WTC11 (cell line): ENCODE measurements around the gene P2RY6. TPM values are rescaled to one million over a fixed set of nuclear protein-coding genes. Genes with fewer than 3 reads are reported as not detected.

Source experiments
- ATAC-seq: fragments of 200-7000 bp; cut with Tn5 transposase; 2 replicates; pipeline ENCODE4 v1.10.0; 2021; ENCODE audit warnings: mild to moderate bottlenecking, moderate library complexity
- CTCF ChIA-PET: fragments of 300-600 bp; sonication (Branson Sonifier 250); formaldehyde crosslinking; loops from one replicate; lab custom pipeline; 2021; ENCODE audit warnings: antibody characterized with exemption; lab: Charles Lee
- POLR2A ChIA-PET: fragments of 350-600 bp; sonication (Branson Sonifier 250); formaldehyde crosslinking; loops from one replicate; lab custom pipeline; 2021; ENCODE audit warnings: antibody characterized with exemption; lab: Charles Lee
- DNase-seq: peaks from one replicate; pipeline ENCODE4 v3.0.0; 2021; ENCODE audit warnings: low spot score
- H3K27ac Mint-ChIP-seq: 2 replicates; pipeline ENCODE4 v1.8.0; 2021; ENCODE audit warnings: mixed read lengths
- H3K27me3 Mint-ChIP-seq: 2 replicates; pipeline ENCODE4 v1.8.0; 2021; ENCODE audit warnings: low read depth, mild to moderate bottlenecking, moderate library complexity, mixed read lengths
- H3K36me3 Mint-ChIP-seq: 2 replicates; pipeline ENCODE4 v1.8.0; 2021; ENCODE audit warnings: mixed read lengths
- H3K4me1 Mint-ChIP-seq: 2 replicates; pipeline ENCODE4 v1.8.0; 2022; ENCODE audit warnings: mixed read lengths
- H3K4me3 Mint-ChIP-seq: 2 replicates; pipeline ENCODE4 v1.8.0; 2021; ENCODE audit warnings: mild to moderate bottlenecking, moderate library complexity, mixed read lengths
- H3K9me3 Mint-ChIP-seq: 2 replicates; pipeline ENCODE4 v1.8.0; 2021; ENCODE audit warnings: mixed read lengths
- CREB1 ChIP-seq: sonication (generic); formaldehyde crosslinking; IDR thresholded peaks from 2 replicates; pipeline ENCODE4 v1.8.0; 2023; ENCODE audit warnings: mild to moderate bottlenecking, missing genetic modification reagents
- EMX1 ChIP-seq: fragments of 250-450 bp; sonication (Bioruptor Pico); IDR thresholded peaks from 2 replicates; pipeline ENCODE4 v1.8.0; 2021; ENCODE audit warnings: mild to moderate bottlenecking
- ESRRA ChIP-seq: sonication (generic); formaldehyde crosslinking; IDR thresholded peaks from 2 replicates; pipeline ENCODE4 v1.8.1; 2022; ENCODE audit warnings: mild to moderate bottlenecking, missing genetic modification reagents, borderline replicate concordance
- FOXJ3 ChIP-seq: sonication (generic); formaldehyde crosslinking; IDR thresholded peaks from 2 replicates; pipeline ENCODE4 v1.9.0; 2021; ENCODE audit warnings: missing genetic modification reagents, mild to moderate bottlenecking, borderline replicate concordance
- HMGA2 ChIP-seq: fragments of 250-450 bp; sonication (Bioruptor Pico); IDR thresholded peaks from 2 replicates; pipeline ENCODE4 v1.4.0; 2021; ENCODE audit warnings: mild to moderate bottlenecking, moderate library complexity
- IRF2 ChIP-seq: sonication (generic); formaldehyde crosslinking; IDR thresholded peaks from 2 replicates; pipeline ENCODE4 v1.8.0; 2022; ENCODE audit warnings: low read depth, missing genetic modification reagents, borderline replicate concordance
- KAT7 ChIP-seq: sonication (generic); formaldehyde crosslinking; IDR thresholded peaks from 2 replicates; pipeline ENCODE4 v1.8.1; 2023; ENCODE audit warnings: missing genetic modification reagents, mild to moderate bottlenecking, borderline replicate concordance
- MXD4 ChIP-seq: fragments of 250-450 bp; sonication (Bioruptor Pico); IDR thresholded peaks from 2 replicates; pipeline ENCODE4 v1.8.0; 2021; ENCODE audit warnings: mild to moderate bottlenecking, moderate library complexity, borderline replicate concordance
- PRRX2 ChIP-seq: fragments of 250-450 bp; sonication (Bioruptor Pico); IDR thresholded peaks from 2 replicates; pipeline ENCODE4 v1.8.0; 2021; ENCODE audit warnings: mild to moderate bottlenecking
- SP1 ChIP-seq: sonication (generic); formaldehyde crosslinking; conservative IDR thresholded peaks from 2 replicates; pipeline ENCODE4 v1.8.1; 2022; ENCODE audit warnings: missing genetic modification reagents
- ZNF138 ChIP-seq: sonication (generic); formaldehyde crosslinking; conservative IDR thresholded peaks from 2 replicates; pipeline ENCODE4 v1.8.1; 2022; ENCODE audit warnings: mild to moderate bottlenecking, moderate library complexity, missing genetic modification reagents
- ZNF263 ChIP-seq: sonication (generic); formaldehyde crosslinking; IDR thresholded peaks from 2 replicates; pipeline ENCODE4 v1.8.1; 2022; ENCODE audit warnings: low read depth, mild to moderate bottlenecking, moderate library complexity, missing genetic modification reagents
- total RNA-seq: library from RNA; stranded (reverse); gene quantifications from 3 replicates; pipeline ENCODE4 v1.2.3, GENCODE V29; 2021
- TF ChIP-seq, protein P1 (sequence below): sonication (generic); formaldehyde crosslinking; IDR thresholded peaks from 2 replicates; pipeline ENCODE4 v1.8.0; 2023; ENCODE audit warnings: missing genetic modification reagents
- TF ChIP-seq, protein P2 (sequence below): sonication (generic); formaldehyde crosslinking; IDR thresholded peaks from 2 replicates; pipeline ENCODE4 v1.8.0; 2022; ENCODE audit warnings: mild to moderate bottlenecking, missing genetic modification reagents
- TF ChIP-seq, protein P3 (sequence below): fragments of 250-450 bp; sonication (Bioruptor Pico); IDR thresholded peaks from 2 replicates; pipeline ENCODE4 v2.1.2; 2022; ENCODE audit warnings: mild to moderate bottlenecking, moderate library complexity
- TF ChIP-seq, protein P4 (sequence below): sonication (generic); formaldehyde crosslinking; IDR thresholded peaks from 2 replicates; pipeline ENCODE4 v1.8.1; 2022; ENCODE audit warnings: missing genetic modification reagents, borderline replicate concordance
- TF ChIP-seq, protein P5 (sequence below): sonication (generic); formaldehyde crosslinking; conservative IDR thresholded peaks from 2 replicates; pipeline ENCODE4 v1.8.1; 2022; ENCODE audit warnings: mild to moderate bottlenecking, missing genetic modification reagents
- TF ChIP-seq, protein P6 (sequence below): sonication (generic); formaldehyde crosslinking; IDR thresholded peaks from 2 replicates; pipeline ENCODE4 v1.8.0; 2022; ENCODE audit warnings: mild to moderate bottlenecking, missing genetic modification reagents
- TF ChIP-seq, protein P7 (sequence below): sonication (generic); formaldehyde crosslinking; IDR thresholded peaks from 2 replicates; pipeline ENCODE4 v1.8.1; 2022; ENCODE audit warnings: low read depth, mild to moderate bottlenecking, moderate library complexity, missing genetic modification reagents, borderline replicate concordance
- TF ChIP-seq, protein P8 (sequence below): fragments of 250-450 bp; sonication (Bioruptor Pico); conservative IDR thresholded peaks from 2 replicates; pipeline ENCODE4 v1.9.0; 2021; ENCODE audit warnings: mild to moderate bottlenecking

The P2RY6 gene
- total RNA-seq, 1 experiment from 2014 or later = not detected

DNA sequence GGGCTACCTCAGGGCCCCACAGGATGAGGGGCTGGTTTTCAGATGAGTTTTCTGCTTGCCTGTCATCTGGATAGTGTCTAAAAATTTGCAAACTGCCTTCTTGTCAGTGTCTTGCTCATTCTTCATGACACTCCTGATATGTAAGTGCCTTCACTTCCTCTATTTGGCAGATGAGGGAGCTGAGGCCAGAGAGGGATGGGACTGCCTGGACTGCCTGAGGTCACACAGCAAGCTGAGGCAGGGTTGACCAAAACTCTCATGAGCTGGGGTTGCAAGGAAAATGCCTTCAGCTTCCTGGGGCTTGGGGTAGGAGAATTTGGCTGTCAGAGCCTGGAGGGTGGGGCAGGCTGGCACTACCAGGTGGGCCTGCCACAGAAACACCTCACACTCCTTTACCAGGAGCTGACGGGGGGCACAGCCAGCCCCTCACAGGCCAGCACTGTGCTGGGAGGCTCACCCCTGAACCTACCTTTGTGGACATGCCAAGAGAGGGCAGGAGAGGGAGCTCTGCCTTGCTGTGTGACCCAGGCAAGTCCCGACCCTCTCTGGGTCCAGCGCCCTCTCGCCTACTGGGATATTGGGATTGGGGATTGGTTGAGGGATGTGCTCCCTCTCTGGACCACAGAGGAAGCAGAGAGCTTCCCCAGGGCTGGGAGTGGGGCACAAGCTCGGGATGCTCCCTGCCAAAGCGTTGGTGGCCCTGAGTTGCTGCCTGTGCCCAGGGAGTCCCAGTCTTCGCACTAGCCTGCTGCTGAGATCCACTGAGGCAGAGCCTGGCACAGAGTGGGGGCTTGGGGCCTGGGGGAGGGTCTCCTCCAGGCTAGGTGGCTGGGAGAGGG, 1.9 kb upstream of the P2RY6 start:
- Mint-ChIP-seq H3K9me3 (no peaks in the 10 kb centered on the region), H3K36me3 (no peaks in the 10 kb centered on the region), H3K4me3 (no peak overlapping the region), H3K27me3 (peaks cover 19% of the 10 kb centered on the region), H3K27ac (no peak overlapping the region), H3K4me1 (peaks cover 34% of the 10 kb centered on the region)
- peak; percentile 21 for ATAC-seq
- POLR2A ChIA-PET = interaction anchor here (0.6 kb wide), 1 partner anchor 404 kb away, joined by 3 read pairs; no protein-coding TSS in a partner anchor
- CTCF ChIA-PET = interaction anchor here (0.6 to 5.0 kb wide), 15 partner anchors 10 to 90 kb away, joined by 3 to 36 read pairs (median 5); partner anchors contain the start of gene ARHGEF17
- DNase-seq = no peak
- TF ChIP-seq MXD4 (CRISPR knock-in tag) = no peak
- TF ChIP-seq, protein P1, sequence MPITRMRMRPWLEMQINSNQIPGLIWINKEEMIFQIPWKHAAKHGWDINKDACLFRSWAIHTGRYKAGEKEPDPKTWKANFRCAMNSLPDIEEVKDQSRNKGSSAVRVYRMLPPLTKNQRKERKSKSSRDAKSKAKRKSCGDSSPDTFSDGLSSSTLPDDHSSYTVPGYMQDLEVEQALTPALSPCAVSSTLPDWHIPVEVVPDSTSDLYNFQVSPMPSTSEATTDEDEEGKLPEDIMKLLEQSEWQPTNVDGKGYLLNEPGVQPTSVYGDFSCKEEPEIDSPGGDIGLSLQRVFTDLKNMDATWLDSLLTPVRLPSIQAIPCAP (CRISPR knock-in tag) = no peak
- TF ChIP-seq, protein P2, sequence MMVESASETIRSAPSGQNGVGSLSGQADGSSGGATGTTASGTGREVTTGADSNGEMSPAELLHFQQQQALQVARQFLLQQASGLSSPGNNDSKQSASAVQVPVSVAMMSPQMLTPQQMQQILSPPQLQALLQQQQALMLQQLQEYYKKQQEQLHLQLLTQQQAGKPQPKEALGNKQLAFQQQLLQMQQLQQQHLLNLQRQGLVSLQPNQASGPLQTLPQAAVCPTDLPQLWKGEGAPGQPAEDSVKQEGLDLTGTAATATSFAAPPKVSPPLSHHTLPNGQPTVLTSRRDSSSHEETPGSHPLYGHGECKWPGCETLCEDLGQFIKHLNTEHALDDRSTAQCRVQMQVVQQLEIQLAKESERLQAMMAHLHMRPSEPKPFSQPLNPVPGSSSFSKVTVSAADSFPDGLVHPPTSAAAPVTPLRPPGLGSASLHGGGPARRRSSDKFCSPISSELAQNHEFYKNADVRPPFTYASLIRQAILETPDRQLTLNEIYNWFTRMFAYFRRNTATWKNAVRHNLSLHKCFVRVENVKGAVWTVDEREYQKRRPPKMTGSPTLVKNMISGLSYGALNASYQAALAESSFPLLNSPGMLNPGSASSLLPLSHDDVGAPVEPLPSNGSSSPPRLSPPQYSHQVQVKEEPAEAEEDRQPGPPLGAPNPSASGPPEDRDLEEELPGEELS = no peak
- no peak for TF ChIP-seq ZNF263 (CRISPR knock-in tag)
- TF ChIP-seq, protein P3, sequence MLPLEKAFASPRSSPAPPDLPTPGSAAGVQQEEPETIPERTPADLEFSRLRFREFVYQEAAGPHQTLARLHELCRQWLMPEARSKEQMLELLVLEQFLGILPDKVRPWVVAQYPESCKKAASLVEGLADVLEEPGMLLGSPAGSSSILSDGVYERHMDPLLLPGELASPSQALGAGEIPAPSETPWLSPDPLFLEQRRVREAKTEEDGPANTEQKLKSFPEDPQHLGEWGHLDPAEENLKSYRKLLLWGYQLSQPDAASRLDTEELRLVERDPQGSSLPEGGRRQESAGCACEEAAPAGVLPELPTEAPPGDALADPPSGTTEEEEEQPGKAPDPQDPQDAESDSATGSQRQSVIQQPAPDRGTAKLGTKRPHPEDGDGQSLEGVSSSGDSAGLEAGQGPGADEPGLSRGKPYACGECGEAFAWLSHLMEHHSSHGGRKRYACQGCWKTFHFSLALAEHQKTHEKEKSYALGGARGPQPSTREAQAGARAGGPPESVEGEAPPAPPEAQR = no peak
- TF ChIP-seq, protein P4, sequence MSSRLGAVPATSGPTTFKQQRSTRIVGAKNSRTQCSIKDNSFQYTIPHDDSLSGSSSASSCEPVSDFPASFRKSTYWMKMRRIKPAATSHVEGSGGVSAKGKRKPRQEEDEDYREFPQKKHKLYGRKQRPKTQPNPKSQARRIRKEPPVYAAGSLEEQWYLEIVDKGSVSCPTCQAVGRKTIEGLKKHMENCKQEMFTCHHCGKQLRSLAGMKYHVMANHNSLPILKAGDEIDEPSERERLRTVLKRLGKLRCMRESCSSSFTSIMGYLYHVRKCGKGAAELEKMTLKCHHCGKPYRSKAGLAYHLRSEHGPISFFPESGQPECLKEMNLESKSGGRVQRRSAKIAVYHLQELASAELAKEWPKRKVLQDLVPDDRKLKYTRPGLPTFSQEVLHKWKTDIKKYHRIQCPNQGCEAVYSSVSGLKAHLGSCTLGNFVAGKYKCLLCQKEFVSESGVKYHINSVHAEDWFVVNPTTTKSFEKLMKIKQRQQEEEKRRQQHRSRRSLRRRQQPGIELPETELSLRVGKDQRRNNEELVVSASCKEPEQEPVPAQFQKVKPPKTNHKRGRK (CRISPR knock-in tag) = no peak
- no peak for TF ChIP-seq PRRX2
- TF ChIP-seq, protein P5, sequence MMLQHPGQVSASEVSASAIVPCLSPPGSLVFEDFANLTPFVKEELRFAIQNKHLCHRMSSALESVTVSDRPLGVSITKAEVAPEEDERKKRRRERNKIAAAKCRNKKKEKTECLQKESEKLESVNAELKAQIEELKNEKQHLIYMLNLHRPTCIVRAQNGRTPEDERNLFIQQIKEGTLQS = no peak
- TF ChIP-seq, protein P6, sequence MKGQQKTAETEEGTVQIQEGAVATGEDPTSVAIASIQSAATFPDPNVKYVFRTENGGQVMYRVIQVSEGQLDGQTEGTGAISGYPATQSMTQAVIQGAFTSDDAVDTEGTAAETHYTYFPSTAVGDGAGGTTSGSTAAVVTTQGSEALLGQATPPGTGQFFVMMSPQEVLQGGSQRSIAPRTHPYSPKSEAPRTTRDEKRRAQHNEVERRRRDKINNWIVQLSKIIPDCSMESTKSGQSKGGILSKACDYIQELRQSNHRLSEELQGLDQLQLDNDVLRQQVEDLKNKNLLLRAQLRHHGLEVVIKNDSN (CRISPR knock-in tag) = no peak
- no peak for TF ChIP-seq EMX1 (CRISPR knock-in tag)
- TF ChIP-seq ESRRA (CRISPR knock-in tag) = no peak
- TF ChIP-seq FOXJ3 (CRISPR knock-in tag) = no peak
- TF ChIP-seq IRF2 (CRISPR knock-in tag) = no peak
- no peak for TF ChIP-seq KAT7 (CRISPR knock-in tag)
- TF ChIP-seq, protein P7, sequence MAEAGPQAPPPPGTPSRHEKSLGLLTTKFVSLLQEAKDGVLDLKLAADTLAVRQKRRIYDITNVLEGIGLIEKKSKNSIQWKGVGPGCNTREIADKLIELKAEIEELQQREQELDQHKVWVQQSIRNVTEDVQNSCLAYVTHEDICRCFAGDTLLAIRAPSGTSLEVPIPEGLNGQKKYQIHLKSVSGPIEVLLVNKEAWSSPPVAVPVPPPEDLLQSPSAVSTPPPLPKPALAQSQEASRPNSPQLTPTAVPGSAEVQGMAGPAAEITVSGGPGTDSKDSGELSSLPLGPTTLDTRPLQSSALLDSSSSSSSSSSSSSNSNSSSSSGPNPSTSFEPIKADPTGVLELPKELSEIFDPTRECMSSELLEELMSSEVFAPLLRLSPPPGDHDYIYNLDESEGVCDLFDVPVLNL (CRISPR knock-in tag) = no peak
- no peak for TF ChIP-seq ZNF138 (CRISPR knock-in tag)
- TF ChIP-seq CREB1 (CRISPR knock-in tag) = no peak
- TF ChIP-seq, protein P8, sequence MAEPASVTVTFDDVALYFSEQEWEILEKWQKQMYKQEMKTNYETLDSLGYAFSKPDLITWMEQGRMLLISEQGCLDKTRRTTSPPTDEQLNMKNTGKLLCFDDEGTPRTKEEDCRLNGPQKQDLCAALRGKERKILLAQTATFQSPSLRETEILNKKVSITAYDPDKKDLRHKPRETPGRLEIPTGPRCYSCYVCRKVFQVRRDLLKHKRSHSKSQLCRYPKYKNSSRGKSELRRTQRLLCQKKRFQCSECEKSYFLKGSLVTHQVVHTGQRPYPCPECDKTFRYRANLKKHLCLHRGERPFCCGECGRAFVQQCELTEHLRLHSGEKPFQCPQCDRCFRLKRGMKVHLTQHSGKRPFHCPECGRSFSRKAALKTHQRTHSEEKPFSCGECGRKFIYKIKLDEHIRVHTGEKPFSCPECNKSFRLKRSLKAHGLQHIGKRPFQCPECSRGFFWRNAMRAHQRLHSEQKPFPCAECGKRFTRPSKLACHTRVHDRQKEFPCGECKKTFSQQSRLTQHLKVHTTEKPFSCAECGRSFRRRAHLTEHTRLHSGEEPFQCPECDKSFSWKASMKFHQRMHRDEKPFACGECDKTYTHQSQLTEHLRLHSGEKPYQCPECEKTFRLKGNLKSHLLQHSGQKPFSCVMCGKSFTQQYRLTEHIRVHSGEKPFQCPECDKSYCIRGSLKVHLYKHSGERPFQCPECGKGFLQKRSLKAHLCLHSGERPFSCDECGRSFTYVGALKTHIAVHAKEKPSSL (CRISPR knock-in tag) = no peak
- TF ChIP-seq HMGA2 (CRISPR knock-in tag) = no peak
- TF ChIP-seq SP1 (CRISPR knock-in tag) = no peak
